HL-60 (cell line): ENCODE measurements around the gene NDUFAF8.

Experiments
- REST ChIP-seq: IDR thresholded peaks from 2 replicates; pipeline ENCODE4 v1.6.1; 2012; ENCODE audit warnings: low read depth; ENCODE audit not compliant: insufficient replicate concordance
- TF ChIP-seq, protein P1 (sequence below): IDR thresholded peaks from one replicate; pipeline ENCODE4 v1.5.1; 2011; ENCODE audit warnings: low read length, control low read depth, inconsistent platforms; ENCODE audit not compliant: insufficient read depth

DNA sequence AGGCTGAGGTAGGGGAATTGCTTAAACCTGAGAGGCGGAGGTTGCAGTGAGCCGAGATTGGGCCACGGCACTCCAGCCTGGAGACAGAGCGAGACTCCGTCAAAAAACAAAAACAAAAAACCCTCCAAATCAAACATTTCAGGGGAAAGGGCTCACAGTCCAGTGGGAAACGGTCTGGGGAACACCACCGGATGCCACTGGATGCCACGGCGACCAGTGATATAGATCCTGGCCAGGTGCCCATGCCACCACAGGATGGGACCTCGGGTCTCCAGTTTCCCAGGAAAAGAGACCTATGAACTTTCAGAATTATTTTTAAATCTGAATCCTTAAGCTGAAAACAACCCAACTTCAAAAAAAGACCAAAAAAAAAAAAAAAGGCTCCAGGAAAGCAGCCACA is 28.7 kb upstream of the NDUFAF8 start:
- TF ChIP-seq, protein P1, sequence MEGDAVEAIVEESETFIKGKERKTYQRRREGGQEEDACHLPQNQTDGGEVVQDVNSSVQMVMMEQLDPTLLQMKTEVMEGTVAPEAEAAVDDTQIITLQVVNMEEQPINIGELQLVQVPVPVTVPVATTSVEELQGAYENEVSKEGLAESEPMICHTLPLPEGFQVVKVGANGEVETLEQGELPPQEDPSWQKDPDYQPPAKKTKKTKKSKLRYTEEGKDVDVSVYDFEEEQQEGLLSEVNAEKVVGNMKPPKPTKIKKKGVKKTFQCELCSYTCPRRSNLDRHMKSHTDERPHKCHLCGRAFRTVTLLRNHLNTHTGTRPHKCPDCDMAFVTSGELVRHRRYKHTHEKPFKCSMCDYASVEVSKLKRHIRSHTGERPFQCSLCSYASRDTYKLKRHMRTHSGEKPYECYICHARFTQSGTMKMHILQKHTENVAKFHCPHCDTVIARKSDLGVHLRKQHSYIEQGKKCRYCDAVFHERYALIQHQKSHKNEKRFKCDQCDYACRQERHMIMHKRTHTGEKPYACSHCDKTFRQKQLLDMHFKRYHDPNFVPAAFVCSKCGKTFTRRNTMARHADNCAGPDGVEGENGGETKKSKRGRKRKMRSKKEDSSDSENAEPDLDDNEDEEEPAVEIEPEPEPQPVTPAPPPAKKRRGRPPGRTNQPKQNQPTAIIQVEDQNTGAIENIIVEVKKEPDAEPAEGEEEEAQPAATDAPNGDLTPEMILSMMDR = no peak
- TF ChIP-seq REST = no peak
